ENCODE measurements around the gene GRAMD4. TPM values are rescaled to one million over a fixed set of nuclear protein-coding genes. Genes with fewer than 3 reads are reported as not detected.

GRAMD4 gene
- total RNA-seq, 2 donors from 2014 or later: 58.5 to 95.4 TPM

DNA sequence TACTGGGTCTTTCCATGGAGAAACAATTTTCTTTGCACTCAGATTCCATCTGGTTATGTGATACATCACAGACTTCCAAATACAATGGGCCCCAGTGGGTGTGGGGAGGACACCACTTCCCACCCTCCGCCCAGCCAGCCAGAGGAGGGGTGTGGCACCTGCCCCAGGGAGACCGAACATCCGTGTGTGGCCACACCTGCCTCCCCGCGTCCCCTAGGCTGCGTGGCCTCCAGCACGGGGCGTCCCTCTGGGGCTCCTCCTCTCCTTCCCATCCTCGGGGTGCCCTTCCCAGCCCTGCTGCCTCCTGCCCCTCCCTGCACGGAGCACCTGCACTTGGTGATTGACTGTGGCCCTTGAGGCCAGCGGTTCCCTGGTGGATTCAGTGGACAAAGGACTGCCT, 68.8 kb downstream of the GRAMD4 start:
- no peak for DNase-seq

DNA sequence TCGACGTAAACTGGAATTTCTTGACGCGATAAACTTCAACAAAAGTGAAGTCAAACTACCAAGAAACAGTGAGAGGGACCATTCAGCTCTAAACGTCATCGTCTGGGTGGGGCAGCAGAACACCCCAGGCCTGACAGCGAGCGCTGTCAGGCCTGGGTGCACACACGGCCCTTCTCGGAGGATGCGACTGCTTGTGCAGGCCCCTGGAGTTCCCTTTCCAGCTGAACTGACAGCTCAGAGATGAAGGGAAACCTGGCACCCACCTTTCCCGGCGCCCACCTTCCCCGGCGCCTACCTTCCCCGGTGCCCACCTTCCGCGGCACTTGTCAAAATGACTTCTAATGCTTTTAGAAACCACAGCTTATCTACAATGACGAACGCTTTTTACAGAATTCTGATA, 70.0 kb downstream of the GRAMD4 start:
- DNase-seq: no peak
- intact Hi-C loops (cut with DNase I): loop anchor here in 1 of 2 donors (5.0 kb wide), 1 partner anchor 37 kb away; no protein-coding TSS in a partner anchor
- no peak for ATAC-seq

More for the DNA sequence above, 68.8 kb downstream of the GRAMD4 start:
- ATAC-seq: peak in 1 of 2 donors; percentile 47
- intact Hi-C loops (cut with DNase I): no loop called here

DNA sequence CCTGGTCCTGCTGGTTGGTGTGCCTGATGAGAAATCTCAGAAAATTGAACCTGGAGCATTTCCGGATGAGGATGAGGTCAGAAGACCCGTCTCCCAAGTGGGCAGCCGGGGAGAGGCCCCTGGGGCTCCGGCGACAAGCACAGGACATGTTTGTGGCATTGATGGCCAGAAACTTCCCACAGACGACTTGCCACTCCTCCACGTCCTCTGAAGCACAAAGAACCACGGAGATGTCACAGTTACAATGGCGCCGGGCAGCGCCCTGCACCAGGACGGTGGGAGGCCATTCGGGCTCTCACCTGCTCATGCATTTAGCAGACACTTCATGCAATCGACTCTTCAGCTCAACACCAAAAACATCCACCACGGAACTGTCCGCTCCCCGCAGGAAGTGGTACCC, 71.4 kb downstream of the GRAMD4 start:
- ATAC-seq: no peak
- DNase-seq: no peak
- intact Hi-C loops (cut with DNase I): loop anchor here in 1 of 2 donors (5.0 kb wide), 1 partner anchor 36 kb away; no protein-coding TSS in a partner anchor

DNA sequence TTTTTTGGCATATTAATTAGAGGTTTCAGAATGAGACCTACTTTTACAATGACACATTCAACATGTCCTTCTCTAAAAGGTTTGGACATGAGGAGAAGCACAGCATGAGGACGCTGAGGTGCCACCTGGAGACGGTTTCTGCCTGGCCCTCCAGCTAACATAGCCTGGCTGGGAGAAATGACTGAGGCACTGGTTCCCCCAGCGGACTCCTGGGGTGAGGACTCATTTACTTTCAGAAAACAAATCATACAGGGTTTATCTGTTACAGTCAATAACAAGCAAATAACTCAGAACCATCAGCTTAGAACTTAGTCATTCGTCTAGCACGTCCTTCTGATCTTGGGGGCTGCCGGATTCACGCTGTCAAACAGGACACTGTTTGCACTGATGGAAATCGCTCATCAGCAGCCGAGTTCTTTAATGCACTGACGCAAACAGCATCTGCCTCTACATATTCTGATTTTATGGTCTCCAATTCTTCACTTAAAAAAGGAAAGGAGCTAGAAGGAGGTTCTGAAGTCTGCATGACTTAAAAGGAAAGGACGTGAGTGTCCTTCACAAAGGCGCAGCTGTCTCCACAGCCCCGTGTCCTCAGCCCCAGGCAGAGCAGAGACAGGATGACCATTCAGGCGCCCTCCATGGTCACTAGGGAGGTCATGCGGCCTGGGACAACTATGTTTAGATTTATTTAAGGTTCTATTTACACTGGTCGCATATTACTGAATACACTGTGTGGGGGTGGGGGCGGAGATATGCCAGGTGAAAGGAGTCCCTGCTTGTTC, 73.6 kb downstream of the GRAMD4 start:
- ATAC-seq: no peak
- intact Hi-C loops (cut with DNase I): loop anchor here in 1 of 2 donors (5.0 kb wide), 1 partner anchor 33 kb away; no protein-coding TSS in a partner anchor
- no peak for DNase-seq

DNA sequence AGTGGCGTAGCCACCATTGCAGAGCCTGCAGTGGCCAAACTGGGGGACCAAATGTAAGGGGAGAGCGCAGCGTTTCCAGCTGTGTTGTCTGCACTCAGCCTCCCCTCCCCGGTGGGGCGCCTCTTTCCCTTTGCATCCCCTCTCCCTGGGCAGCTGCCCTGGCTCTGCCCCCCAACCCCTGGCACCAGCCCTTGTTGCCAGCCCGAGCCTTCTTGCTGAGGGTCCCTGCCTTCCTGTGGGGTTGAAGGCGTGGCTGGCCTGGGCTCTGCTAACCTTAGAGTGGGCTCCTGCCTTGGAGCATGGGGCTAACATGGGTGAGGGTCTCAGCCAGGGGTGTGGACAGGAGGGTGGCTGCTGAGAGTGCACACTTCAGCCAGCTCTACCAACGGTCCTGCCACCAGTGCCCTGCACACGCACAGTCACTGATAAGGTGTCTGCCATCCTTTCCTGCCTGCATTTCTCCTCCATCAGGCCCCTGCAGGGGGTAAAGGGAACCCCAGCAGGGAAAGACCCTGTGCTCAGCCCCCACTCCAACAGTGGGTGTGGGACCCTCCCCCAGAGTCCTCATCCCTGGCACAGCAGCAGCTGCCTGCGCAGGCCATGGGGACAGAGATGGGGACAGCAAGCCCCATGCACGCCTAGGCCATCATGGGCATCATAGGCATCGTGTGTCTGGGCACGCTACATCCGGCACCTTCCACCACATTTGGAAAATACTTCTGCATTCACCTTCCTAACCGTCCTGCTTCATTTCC, 74.4 kb downstream of the GRAMD4 start:
- ATAC-seq: no peak
- intact Hi-C loops (cut with DNase I): loop anchor here in 1 of 2 donors (5.0 kb wide), 1 partner anchor 33 kb away; no protein-coding TSS in a partner anchor
- DNase-seq: no peak

DNA sequence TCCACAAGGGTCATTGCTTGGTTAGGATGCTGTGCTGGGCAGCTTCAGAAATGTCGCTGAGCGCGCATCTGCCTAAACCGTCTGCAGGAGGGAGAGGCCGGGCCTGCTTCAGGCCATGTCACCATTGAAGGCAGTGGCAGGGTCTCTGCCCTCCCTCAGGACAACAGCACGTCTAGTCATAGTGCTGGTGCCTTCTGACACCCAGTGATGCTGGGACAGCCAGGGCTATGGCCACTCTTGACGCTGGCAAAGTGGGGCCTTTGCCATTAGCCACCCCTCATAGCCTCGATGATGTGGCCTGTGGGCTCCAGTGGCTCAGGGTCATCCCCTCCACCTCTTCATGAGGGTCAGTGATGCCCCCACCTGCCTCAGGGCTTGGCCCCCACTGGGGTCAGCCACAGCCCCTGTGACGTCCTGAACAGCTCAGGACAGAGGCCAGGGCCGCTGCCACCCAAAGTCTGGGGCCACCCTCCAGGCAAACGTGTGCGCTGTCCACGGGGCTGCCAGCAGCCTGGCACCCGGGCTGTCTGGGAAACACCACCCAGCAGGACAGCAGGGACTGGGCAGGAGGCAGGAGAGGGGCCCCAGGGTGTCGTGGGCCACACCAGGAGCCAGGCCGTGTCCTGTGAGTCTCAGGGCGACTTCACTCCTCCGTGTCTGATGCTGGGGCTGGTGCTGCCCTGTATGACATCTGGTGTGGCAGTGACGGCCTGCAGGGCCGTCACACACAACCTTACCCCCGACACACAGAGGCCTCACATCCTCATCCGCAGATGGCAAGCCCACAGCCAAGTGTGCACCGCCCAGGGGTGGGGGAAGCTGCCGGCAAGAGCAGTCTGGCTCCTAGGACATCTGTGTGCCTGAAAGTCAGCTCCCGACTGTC, 75.4 kb downstream of the GRAMD4 start:
- ATAC-seq (peak in 1 of 2 donors; percentile 8), DNase-seq (no peak)
- intact Hi-C loops (cut with DNase I): no loop called here

DNA sequence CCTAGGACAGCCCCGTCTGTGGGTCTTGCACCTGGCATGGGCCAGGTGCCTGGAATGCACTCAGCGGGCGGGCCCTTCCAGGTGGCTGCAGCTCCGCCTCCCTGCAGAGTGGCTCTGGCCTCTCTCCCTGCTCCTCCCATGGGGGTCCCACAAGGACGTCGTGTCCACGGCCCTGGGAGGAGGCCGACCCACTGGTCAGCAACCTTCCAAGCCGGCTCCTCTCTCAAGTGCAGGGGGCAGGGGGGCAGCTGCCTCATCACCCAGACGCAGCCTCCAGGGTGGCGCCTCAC, 76.0 kb downstream of the GRAMD4 start:
- intact Hi-C loops (cut with DNase I): no loop called here
- ATAC-seq: no peak
- DNase-seq: no peak

DNA sequence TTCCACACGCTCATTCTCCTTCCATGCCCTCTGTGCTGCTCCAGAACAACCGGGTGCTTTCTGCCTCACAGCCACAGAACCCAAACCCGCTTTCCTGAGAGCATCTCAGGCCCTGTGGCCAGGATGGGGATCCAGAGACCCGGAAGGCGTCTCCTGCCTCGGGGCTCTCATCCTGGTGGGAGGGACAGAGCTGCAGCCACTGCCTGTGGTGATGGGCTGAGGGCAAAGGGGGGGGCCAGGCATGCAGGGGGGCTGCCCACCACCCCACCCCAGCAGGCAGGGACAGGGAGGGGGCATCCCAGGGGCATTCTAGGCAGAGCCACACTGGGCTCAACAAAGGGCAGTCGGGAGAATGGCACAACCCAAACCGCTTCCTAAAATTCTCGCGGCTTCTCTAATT, 76.4 kb downstream of the GRAMD4 start:
- intact Hi-C loops (cut with DNase I): no loop called here
- DNase-seq (no peak), ATAC-seq (no peak)

DNA sequence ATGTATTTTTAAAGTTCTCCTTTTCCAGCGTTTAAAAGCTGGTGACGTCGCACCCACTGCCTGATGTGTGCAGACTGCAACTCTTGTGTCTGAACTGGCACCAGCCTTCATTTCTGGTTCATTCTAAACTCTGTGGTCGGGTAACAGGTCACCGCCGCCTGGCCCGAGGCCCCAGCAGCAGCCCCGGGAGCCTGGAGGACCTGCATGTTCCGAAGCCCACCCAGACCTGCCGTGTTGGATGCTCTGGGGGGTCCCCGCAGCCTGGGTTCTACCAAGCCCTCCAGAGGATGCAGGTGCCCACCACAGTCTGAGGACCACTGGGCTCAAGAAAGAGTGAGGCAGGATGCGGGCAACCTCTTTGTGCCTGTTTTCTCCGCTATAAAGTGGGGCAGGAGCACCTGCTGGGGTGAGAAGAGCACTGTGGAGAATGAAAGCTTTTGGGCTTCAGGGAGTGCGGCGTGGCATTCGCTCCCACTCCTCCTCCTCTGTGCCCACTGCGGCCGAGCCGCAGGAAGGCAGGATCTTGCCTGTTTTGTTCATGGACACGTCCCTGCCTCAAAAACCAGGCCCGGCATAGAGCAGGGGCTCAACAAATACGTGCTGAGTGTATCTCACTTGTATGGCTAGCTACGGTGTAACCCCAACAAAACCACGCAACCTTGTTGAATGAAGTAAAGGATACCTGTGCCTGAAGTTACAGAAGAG, 77.8 kb downstream of the GRAMD4 start:
- ATAC-seq: no peak
- intact Hi-C loops (cut with DNase I): no loop called here
- no peak for DNase-seq

DNA sequence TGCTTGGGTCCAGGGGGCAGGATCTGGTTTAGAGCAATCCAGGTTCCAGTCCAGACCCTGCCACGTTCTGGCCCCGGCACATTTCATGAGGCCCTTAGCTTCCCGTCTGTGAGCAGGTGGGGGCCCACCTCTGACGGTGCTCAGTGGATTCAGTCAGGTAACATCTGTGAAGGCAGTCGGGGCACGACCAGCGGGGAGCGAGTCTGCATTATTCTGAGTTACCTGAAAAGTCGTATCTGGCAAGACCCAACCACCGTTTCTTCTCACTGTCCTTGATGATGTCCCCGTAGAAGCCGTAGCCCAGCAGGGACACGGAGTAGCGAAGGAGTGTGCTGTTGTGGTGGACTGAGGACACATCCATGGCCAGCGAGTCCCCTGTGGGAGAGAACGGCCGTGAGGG, 78.9 kb downstream of the GRAMD4 start:
- DNase-seq (no peak), ATAC-seq (no peak)
- intact Hi-C loops (cut with DNase I): no loop called here

DNA sequence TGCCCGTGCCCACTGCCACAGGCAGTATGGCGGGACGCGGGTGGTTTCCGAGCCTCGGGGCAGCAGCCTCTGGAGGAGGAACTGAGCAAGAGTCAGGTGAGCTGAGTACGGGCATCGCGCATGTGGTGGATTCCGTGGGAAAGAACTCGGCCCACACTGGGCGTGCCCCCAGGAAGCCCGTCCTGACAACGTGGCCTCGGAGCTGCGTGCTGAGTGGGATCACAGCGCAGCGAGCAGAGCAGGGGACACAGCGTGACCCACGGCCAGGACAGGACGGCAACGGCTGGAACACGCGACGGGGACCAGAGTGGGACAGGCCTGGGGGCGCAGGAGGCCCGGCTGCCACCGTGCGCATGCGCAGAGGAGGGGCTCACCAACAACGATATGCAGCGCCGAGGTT, 81.1 kb downstream of the GRAMD4 start:
- intact Hi-C loops (cut with DNase I): no loop called here
- no peak for ATAC-seq
- DNase-seq: no peak

DNA sequence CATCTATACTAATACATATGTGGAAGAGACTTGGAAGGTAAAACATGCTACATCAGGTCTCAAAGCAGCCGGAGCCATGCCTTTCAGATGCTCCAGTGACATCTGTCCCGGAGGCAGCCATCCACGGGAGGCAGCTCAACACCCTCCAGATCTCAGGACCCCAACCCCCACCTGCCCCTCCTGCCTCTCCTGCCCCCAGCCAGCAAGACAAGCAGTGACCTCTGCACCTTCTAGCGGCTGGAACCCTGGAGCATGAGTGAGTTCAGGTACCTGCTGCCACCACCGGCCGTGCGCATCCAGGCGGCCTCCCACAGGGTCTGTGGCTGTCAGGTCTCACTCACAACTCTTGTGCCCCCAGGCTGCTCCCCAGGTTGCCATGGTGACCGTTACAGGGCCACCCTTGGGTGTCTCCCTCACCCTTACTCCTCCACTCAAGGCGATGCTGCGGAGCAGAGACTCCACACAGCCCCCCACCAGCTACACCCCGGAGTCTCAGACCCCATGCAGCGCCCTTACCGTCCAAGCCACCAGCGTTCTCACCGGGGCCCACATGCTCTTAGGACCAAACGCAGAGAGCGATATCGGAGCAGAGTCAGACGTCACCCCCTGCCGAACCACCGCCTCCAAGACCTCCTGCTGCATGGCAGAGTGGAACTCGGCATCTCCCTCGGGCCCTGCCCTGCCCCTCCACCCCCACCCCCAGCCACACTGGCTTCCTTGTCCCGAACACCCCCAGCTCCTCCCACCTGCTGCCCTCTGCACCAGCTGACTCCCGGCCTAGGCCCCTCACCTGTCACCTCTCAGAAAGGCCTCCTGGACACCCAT, 83.2 kb downstream of the GRAMD4 start:
- DNase-seq: no peak
- no peak for ATAC-seq
- intact Hi-C loops (cut with DNase I): no loop called here

DNA sequence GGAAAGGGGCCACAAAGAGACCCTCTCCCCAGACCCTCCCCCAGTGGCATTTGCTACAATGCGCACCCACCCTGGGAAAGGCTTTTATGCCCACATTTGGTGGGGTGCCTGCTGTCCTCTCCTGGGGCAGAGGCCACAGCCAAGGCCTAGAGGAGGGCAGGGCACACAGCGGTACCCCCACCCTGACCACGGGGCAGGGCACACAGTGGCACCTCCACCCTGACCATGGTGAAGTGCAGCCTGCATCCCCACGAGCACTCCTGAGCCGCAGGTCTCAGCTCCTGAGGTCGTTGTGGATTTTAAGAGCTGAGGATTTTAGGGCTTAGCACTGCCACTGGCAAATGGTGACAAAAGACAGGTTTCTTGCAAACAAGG, 83.8 kb downstream of the GRAMD4 start:
- no peak for DNase-seq
- ATAC-seq: no peak
- intact Hi-C loops (cut with DNase I): no loop called here

DNA sequence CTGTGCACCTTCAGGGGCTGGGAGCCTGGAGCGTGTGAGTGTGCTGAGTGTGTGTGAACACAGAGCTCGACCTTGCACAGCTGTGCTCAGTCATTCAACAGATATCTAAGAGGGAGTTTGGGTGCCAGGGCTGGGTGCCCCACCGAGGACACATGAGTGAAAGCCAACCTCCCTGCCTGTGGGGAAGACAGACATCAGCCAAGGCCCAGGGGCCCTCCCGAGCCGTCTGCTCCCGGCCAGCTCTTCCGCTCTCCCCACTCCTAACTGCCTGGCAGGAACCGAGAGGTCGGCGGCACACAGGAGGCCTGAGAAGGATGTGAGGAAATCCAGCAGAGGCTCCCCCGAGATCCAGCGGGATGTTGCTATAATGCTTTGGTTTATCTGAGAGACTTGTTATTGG, 85.9 kb downstream of the GRAMD4 start:
- ATAC-seq (no peak), DNase-seq (no peak)
- intact Hi-C loops (cut with DNase I): no loop called here

DNA sequence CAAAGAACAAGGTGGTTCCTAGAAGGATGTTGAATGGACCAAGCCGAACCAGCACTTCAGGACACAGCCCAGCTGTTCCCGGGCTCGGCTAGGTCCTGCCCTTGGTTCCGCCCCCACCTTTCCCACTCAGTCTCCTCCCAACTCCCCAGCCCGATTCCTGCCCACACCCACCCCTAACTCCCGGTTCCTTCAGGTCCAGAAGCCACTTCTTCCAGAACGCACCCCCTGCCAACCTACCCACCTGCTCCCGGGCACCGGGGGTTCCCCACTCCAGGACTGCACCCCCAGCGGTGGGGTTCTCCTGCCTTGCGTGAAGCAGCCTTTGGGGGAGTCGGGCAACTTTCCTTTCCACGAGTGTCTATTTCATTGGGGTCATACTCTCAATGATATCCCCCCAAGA, 87.1 kb downstream of the GRAMD4 start:
- ATAC-seq (no peak), DNase-seq (no peak)
- intact Hi-C loops (cut with DNase I): no loop called here

DNA sequence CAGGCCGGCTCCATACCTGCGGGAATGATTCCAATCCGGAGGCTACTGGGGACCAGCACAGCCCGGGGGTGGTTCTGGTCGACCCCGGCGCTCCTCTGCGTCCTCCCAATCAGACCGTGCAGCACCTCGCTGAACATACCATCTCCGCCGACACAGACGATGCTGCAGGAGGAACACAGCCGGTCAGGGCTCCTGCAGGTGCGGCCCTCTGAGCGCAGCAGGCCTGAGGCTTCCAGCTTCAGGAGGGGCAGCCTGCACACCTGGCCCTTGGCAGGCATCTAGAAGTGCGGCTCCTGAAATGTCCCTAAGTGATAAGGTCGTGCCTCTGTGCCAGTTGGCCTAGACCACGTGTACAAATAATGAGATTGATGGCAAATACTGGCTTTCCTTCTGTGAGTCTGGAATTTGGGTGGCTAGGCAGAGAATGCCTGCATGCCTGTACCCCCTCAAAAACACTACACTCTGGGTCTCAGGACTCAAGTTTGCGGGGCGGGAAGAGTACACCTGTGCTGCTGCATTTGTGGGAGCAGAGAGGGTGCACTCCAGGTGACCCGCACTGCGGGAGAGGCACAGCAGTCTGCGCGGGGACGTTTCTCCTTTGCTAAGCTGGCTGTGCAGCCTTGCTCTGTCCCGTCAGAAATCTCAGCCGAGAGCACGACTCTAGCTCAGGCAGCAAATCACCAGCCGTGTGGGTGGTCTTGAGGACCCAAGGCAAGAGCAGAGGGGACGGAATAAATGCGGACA, 87.8 kb downstream of the GRAMD4 start:
- ATAC-seq: no peak
- intact Hi-C loops (cut with DNase I): no loop called here
- DNase-seq: no peak

DNA sequence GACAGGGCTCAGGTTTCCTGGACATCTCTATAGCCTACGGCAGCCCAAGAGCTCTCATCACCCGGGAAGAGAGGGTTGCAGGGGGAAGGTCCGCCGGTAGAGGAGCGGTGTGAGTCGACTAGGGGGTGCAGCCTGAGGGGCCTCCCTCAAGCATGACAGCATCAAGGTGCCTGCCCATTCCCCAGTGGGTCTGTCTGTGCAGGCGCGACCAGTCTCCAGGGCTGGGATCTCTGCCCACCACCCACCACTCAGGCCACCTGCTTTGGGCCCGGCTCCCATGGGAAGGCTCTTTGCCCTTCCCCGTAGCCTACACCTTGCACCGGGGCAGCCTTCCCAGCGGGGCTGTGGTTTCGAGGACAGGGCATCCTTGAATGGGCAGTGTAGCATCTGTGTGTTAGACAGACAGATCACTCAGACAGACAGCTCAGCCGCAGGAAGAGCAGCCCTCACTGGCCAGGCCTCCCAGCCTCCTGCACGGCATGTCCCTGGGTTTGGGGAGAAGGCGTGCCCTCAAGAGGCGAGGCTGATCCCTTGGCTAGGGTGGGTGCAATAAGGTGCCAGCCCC, 88.7 kb downstream of the GRAMD4 start:
- intact Hi-C loops (cut with DNase I): no loop called here
- no peak for ATAC-seq
- DNase-seq: no peak
